K562 (cell line): ENCODE data around the gene PHETA1. TPM values are rescaled to one million over a fixed set of nuclear protein-coding genes. Genes with fewer than 3 reads are reported as not detected.

Source experiments
- ADNP ChIP-seq: fragments of 200-800 bp; sonication (Bioruptor generic); IDR thresholded peaks from 2 replicates; pipeline ENCODE4 v1.6.1; 2016; ENCODE audit warnings: missing genetic modification characterization, missing compliant biosample characterization
- BCL6 ChIP-seq: fragments of 250-450 bp; sonication (Bioruptor Pico); IDR thresholded peaks from 2 replicates; pipeline ENCODE4 v1.4.0; 2020
- BRF1 ChIP-seq: IDR thresholded peaks from 3 replicates; pipeline ENCODE4 v1.6.1; 2011; ENCODE audit warnings: borderline replicate concordance, mild to moderate bottlenecking; ENCODE audit not compliant: insufficient read length; ENCODE audit errors: extremely low read depth
- CGGBP1 ChIP-seq: fragments of 250-450 bp; sonication (Bioruptor Pico); IDR thresholded peaks from 2 replicates; pipeline ENCODE4 v1.9.0; 2021; ENCODE audit warnings: mild to moderate bottlenecking
- CXXC5 ChIP-seq: fragments of 250-450 bp; sonication (Bioruptor Pico); IDR thresholded peaks from 2 replicates; pipeline ENCODE4 v1.8.0; 2022; ENCODE audit warnings: inconsistent platforms, mild to moderate bottlenecking, moderate library complexity
- JUN ChIP-seq, 2 experiments: sonication (generic) in 1 of 2; formaldehyde crosslinking in 1 of 2; IDR thresholded peaks; 2 replicates each; pipeline versions ENCODE4 v1.6.1 to v1.8.0; 2012 to 2022; ENCODE audit warnings: borderline replicate concordance in 2 of 2, mild to moderate bottlenecking in 2 of 2, improper control_type of control experiment in 1 of 2, low read depth in 1 of 2, low read length in 1 of 2, missing genetic modification reagents in 1 of 2
- KLF16 ChIP-seq: IDR thresholded peaks from 2 replicates; pipeline ENCODE4 v1.6.1; 2016; ENCODE audit warnings: antibody characterized with exemption
- MTA1 ChIP-seq: fragments of 450-650 bp; IDR thresholded peaks from 2 replicates; pipeline ENCODE4 v1.6.1; 2017; ENCODE audit warnings: borderline replicate concordance
- NFE2 ChIP-seq: IDR thresholded peaks from 2 replicates; pipeline ENCODE4 v1.6.1; 2014; ENCODE audit warnings: antibody characterized with exemption, low read depth
- NFRKB ChIP-seq: fragments of 450-650 bp; IDR thresholded peaks from 2 replicates; pipeline ENCODE4 v1.6.1; 2016; ENCODE audit warnings: low read depth
- RB1 ChIP-seq: fragments of 450-650 bp; IDR thresholded peaks from 2 replicates; pipeline ENCODE4 v1.6.1; 2017; ENCODE audit warnings: low read depth, mild to moderate bottlenecking
- ZNF217 ChIP-seq: sonication (generic); formaldehyde crosslinking; IDR thresholded peaks from 2 replicates; pipeline ENCODE4 v1.8.0; 2022; ENCODE audit warnings: mild to moderate bottlenecking, missing genetic modification reagents
- ZNF507 ChIP-seq: conservative IDR thresholded peaks from 2 replicates; pipeline ENCODE4 v1.6.1; 2017; ENCODE audit warnings: missing genetic modification characterization, missing compliant biosample characterization
- ZZZ3 ChIP-seq: fragments of 450-650 bp; IDR thresholded peaks from 2 replicates; pipeline ENCODE4 v1.6.1; 2016; ENCODE audit warnings: antibody characterized with exemption, mild to moderate bottlenecking, moderate library complexity
- polyA plus RNA-seq, 8 experiments: library from polyadenylated mRNA; depleted of rRNA in 4 of 8; stranded (reverse) in 5 of 8; unstranded in 3 of 8; fragments of >200 nt; fragmentation: Nextera tagmentation in 2 of 8; fragmentation: Illumina TruSeq in 1 of 8; extraction: Ambion mirVana in 2 of 8; extraction: Trizol in 1 of 8; gene quantifications; 2 replicates each; pipeline versions ENCODE4 v1.2.1 to v1.2.3, GENCODE V29; 2011 to 2014; ENCODE audit warnings: inconsistent platforms in 1 of 8, missing spikeins in 1 of 8
- total RNA-seq, 7 experiments: library from RNA; depleted of rRNA in 6 of 7; stranded (reverse); fragments of >200 nt in 6 of 7; fragmentation: Illumina TruSeq in 2 of 7; extraction: Trizol in 2 of 7; gene quantifications; 2 replicates each; pipeline versions ENCODE4 v1.2.1 to v1.2.3, GENCODE V29; 2011 to 2021; ENCODE audit warnings: low replicate concordance in 1 of 7
- TF ChIP-seq, protein P1 (sequence below): fragments of 450-650 bp; IDR thresholded peaks from 2 replicates; pipeline ENCODE4 v1.6.1; 2017; ENCODE audit warnings: mild to moderate bottlenecking, moderate library complexity
- TF ChIP-seq, protein P2 (sequence below), 2 experiments: fragments of 450-650 bp in 1 of 2; sonication (generic) in 1 of 2; formaldehyde crosslinking in 1 of 2; IDR thresholded peaks in 1 of 2; conservative IDR thresholded peaks in 1 of 2; 2 replicates each; pipeline versions ENCODE4 v1.6.1 to v1.8.1; 2016 to 2023; ENCODE audit warnings: mild to moderate bottlenecking in 2 of 2, moderate library complexity in 2 of 2, inconsistent platforms in 1 of 2, missing genetic modification reagents in 1 of 2
- TF ChIP-seq, protein P3 (sequence below): sonication (generic); formaldehyde crosslinking; IDR thresholded peaks from 2 replicates; pipeline ENCODE4 v1.8.0; 2022; ENCODE audit warnings: mild to moderate bottlenecking, missing genetic modification reagents
- TF ChIP-seq, protein P4 (sequence below): fragments of 250-450 bp; sonication (Bioruptor Pico); IDR thresholded peaks from 2 replicates; pipeline ENCODE4 v1.4.0; 2020; ENCODE audit warnings: mild to moderate bottlenecking, moderate library complexity

PHETA1 gene
- total and polyA plus RNA-seq, 9 of the 15 experiments (the other 6 are each of a cell fraction or from before 2014, with no cell fraction given) = 0.03 to 12.4 (median 3.0) TPM

DNA sequence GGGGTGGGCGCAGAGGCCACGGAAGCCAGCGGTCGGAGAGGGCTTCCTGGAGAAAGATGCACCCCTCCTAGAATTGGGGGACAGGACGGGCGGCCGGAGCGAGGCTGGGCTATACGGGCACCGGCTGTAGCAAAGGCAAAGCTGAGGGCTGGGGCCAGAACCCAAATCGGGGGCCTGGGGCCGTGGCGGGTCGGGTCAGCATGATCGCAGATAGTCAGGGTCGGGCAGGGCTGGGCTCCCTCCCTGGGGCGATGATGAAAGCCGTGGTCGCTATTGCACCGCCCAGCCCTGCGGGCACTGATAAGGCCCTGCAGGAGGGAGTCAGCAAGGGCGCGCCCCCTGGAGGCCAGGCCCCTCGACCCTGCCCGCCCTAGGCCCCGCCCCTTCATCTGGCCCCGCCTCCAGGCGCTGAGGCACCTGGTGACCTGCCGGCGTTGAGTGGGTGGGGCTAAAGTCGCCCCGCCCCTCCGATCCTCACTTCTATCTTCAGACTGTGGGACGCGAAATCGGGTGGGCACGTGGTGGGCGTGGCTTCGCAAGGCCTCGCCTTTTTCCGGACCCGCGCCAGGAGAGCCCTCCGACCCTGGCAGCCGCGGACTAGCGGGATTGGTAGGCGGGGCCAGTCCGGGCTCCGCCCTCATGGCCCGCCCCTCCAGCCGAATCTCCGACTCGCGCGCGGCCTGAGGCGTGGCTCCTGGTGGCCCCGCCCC, 36.4 kb upstream of the PHETA1 start (continued):
- TF ChIP-seq, protein P1, sequence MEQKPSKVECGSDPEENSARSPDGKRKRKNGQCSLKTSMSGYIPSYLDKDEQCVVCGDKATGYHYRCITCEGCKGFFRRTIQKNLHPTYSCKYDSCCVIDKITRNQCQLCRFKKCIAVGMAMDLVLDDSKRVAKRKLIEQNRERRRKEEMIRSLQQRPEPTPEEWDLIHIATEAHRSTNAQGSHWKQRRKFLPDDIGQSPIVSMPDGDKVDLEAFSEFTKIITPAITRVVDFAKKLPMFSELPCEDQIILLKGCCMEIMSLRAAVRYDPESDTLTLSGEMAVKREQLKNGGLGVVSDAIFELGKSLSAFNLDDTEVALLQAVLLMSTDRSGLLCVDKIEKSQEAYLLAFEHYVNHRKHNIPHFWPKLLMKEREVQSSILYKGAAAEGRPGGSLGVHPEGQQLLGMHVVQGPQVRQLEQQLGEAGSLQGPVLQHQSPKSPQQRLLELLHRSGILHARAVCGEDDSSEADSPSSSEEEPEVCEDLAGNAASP = no peak
- TF ChIP-seq CXXC5 (CRISPR knock-in tag) (peak; percentile 83), NFRKB (no peak; the same call in none of the 2 replicates), ADNP (no peak), RB1 (peak; percentile 76; the same call in 1 of the 2 replicates), ZNF507 (tag) (no peak), ZNF217 (CRISPR knock-in tag) (no peak), NFE2 (peak; percentile 36; the same call in 1 of the 2 replicates), CGGBP1 (CRISPR knock-in tag) (no peak), BCL6 (CRISPR knock-in tag) (no peak; the same call in 1 of the 2 replicates), MTA1 (no peak), BRF1 (no peak), KLF16 (peak; percentile 63; the same call in 1 of the 2 replicates), JUN (IDR thresholded peaks at IDR 0.05; ENCODE audit: borderline replicate concordance, low read depth, low read length) (peak; percentile 59; the same call in 1 of the 2 replicates), JUN (CRISPR knock-in tag; IDR thresholded peaks at IDR 0.05; ENCODE audit: borderline replicate concordance) (no peak), ZZZ3 (no peak)
- TF ChIP-seq, protein P2, sequence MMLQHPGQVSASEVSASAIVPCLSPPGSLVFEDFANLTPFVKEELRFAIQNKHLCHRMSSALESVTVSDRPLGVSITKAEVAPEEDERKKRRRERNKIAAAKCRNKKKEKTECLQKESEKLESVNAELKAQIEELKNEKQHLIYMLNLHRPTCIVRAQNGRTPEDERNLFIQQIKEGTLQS (IDR thresholded peaks at IDR 0.05) = peak; percentile 98
- TF ChIP-seq, protein P2 (CRISPR knock-in tag; conservative IDR thresholded peaks at IDR 0.05) = peak; percentile 97; the same call in 1 of the 2 replicates
- TF ChIP-seq, protein P3, sequence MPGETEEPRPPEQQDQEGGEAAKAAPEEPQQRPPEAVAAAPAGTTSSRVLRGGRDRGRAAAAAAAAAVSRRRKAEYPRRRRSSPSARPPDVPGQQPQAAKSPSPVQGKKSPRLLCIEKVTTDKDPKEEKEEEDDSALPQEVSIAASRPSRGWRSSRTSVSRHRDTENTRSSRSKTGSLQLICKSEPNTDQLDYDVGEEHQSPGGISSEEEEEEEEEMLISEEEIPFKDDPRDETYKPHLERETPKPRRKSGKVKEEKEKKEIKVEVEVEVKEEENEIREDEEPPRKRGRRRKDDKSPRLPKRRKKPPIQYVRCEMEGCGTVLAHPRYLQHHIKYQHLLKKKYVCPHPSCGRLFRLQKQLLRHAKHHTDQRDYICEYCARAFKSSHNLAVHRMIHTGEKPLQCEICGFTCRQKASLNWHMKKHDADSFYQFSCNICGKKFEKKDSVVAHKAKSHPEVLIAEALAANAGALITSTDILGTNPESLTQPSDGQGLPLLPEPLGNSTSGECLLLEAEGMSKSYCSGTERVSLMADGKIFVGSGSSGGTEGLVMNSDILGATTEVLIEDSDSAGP (CRISPR knock-in tag) = no peak
- TF ChIP-seq, protein P4, sequence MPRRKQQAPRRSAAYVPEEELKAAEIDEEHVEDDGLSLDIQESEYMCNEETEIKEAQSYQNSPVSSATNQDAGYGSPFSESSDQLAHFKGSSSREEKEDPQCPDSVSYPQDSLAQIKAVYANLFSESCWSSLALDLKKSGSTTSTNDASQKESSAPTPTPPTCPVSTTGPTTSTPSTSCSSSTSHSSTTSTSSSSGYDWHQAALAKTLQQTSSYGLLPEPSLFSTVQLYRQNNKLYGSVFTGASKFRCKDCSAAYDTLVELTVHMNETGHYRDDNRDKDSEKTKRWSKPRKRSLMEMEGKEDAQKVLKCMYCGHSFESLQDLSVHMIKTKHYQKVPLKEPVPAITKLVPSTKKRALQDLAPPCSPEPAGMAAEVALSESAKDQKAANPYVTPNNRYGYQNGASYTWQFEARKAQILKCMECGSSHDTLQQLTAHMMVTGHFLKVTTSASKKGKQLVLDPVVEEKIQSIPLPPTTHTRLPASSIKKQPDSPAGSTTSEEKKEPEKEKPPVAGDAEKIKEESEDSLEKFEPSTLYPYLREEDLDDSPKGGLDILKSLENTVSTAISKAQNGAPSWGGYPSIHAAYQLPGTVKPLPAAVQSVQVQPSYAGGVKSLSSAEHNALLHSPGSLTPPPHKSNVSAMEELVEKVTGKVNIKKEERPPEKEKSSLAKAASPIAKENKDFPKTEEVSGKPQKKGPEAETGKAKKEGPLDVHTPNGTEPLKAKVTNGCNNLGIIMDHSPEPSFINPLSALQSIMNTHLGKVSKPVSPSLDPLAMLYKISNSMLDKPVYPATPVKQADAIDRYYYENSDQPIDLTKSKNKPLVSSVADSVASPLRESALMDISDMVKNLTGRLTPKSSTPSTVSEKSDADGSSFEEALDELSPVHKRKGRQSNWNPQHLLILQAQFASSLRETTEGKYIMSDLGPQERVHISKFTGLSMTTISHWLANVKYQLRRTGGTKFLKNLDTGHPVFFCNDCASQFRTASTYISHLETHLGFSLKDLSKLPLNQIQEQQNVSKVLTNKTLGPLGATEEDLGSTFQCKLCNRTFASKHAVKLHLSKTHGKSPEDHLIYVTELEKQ = 0 out of 2 replicates have a peak, but pooled peaks have one; percentile 34
